ENCODE data around the gene FAM168A. TPM values are rescaled to one million over a fixed set of nuclear protein-coding genes. Genes with fewer than 3 reads are reported as not detected.

FAM168A gene
- total RNA-seq, 2 donors from 2014 or later, result 16.6 to 23.4 TPM

DNA sequence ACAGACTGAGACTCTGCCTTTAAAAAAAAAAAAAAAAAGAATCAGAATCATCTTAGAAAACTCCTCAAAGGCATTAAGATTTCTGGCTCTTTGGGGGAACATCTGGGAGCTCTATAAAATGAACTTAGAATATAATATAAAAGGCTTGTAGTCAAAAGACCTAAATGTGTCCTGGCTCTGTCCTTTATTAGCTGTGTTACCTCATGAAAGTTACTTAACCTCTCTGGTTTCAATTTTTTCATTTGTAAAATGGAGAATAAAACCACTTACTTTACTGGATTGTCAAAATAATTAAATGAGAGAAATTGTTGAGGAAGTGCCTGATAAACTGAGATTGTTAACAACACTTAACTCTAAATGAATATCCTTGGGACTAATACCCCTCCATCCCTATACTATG is 81.8 kb downstream of the FAM168A start:
- no peak for ATAC-seq
- peaks cover 0 to 4% of the 10 kb centered on the region in 2 donors for H3K9me3 Mint-ChIP-seq
- DNase-seq (ENCODE audit: low spot score in 2 of 2), result no peak
- peaks cover 0 to 9% of the 10 kb centered on the region in 2 donors for H3K36me3 Mint-ChIP-seq
- H3K27ac Mint-ChIP-seq, result no peak overlapping the region

DNA sequence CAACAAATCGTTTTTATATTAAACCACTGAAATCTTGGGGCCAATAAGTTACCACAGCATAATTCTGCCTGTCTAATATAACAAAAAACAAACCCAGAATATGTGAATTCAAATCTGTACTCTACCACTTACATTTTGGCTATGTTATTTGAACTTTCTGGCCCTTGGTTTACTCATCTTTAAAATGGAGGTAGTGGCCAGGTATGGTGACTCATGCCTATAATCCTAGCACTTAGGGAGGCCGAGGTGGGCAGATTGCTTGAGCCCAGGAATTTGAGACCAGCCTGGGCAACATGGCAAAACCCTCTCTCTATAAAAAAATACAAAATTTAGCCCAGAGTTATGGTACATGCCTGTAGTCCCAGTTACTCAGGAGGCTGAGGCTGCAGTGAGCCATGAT is 84.2 kb downstream of the FAM168A start:
- no peak for DNase-seq (ENCODE audit: low spot score in 2 of 2)

DNA sequence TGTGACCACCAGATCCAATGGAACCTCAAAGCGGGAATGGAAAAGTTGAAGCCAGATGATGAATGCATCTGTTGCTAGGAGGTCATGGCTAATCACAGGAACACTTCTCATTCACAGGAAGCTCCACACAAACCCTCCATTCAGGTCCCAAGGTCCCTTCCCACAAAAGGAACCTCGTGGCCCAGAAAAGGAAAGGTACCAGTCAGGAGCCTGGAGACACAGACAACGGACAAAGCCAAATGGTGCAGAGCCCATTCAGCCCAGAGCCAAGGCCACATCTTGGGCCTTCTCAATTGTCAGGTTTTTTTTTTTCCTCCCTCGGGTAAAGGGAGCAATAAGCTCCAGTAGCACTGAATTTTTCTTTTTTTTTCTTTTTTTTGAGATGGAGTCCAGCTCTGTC is 87.0 kb downstream of the FAM168A start:
- Mint-ChIP-seq H3K27ac (no peak overlapping the region), H3K36me3 (no peaks in the 10 kb centered on the region), H3K9me3 (peaks cover 0 to 8% of the 10 kb centered on the region in 2 donors)
- ATAC-seq, result no peak
- DNase-seq (ENCODE audit: low spot score in 2 of 2), result no peak

More for the DNA sequence above, 84.2 kb downstream of the FAM168A start:
- peaks cover 0 to under 1% of the 10 kb centered on the region in 2 donors for H3K36me3 Mint-ChIP-seq
- no peak overlapping the region for H3K27ac Mint-ChIP-seq
- ATAC-seq, result no peak
- H3K9me3 Mint-ChIP-seq, result peaks cover 0 to 4% of the 10 kb centered on the region in 2 donors

DNA sequence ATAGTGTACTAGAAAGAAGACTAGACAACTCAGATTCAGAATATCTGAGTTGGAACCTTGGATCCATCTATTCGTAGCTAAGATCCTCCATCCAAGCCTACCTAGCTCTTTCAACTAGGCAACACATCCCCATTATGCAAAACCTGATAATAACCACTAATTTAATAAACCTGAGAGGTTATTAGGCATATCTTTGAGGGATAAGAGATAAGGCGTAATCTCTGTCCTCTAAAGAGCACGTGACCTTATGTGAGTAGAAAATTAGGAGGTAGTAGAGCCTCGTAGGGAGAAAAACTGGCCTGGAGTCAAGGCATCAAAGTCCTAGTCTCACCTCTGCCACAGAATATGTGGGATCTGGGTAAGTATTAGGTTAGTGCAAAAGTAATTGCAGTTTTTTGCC is 87.8 kb downstream of the FAM168A start:
- DNase-seq (ENCODE audit: low spot score in 2 of 2) (no peak), ATAC-seq (no peak)
- H3K27ac Mint-ChIP-seq, result no peak overlapping the region
- H3K36me3 Mint-ChIP-seq, result no peaks in the 10 kb centered on the region
- H3K9me3 Mint-ChIP-seq, result peaks cover 0 to 8% of the 10 kb centered on the region in 2 donors

DNA sequence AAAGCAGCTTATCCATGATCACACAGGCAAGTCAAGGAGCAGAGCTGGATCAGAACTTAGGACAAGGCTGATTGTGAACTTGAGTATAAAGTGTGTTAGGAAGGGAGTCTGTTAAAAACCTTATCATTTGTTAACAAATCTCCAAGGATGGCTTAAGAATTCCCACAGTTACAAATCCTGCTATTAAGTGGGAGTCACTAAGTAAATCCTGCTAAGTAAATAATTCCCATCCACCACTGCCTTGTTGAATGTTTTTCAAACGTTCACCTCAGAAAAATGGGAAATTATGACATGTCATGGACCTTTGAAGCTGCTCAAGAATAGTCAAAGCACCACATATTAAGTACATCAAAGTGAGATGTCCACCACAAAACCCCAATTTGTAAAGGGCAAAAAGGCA is 88.7 kb downstream of the FAM168A start:
- Mint-ChIP-seq H3K36me3 (peaks cover 0 to 7% of the 10 kb centered on the region in 2 donors), H3K9me3 (peaks cover 0 to 8% of the 10 kb centered on the region in 2 donors), H3K27ac (no peak overlapping the region)
- DNase-seq (ENCODE audit: low spot score in 2 of 2) (no peak), ATAC-seq (no peak)

DNA sequence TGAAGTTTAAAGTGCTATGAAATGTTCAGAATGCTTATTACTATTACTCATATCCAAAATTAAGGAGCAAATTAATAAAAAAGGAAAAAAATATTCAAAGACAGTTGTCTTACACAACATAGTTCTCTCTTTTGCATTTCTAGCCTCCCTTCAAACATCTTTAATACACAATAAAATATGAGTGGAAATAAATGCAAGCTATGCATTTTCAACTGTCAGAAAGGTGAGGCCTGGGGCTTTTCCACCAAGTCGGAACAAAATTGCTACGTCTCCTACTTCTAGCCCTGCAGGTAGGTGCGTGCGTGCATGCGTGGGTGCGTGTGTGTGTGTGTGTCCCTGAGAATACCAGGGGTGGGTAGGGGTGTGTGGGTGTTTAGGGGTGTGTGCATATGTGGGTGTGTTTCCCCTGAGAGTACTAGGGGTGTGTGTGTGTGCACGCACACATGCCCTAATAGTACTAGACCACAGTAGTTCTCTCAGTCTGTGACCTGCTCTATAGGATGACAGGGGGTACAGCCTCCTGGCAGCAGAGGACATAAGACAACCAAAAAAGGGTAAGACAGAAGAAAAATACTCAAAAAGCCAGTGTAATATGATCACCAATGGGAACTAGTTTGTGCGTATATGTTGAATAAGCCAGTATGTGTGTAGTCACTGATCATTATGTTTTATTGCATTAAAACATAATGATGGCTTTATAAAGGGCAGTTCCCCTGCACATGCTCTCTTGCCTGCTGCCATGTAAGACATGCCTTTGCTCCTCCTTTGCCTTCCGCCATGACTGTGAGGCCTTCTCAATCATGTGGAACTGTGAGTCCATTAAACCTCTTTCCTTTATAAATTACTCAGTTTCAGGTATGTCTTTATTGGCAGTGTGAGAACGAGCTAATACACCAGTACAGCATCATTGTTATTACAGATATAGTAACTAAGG is 89.4 kb downstream of the FAM168A start:
- peaks cover 0 to 13% of the 10 kb centered on the region in 2 donors for H3K36me3 Mint-ChIP-seq
- no peak overlapping the region for H3K27ac Mint-ChIP-seq
- no peak for DNase-seq (ENCODE audit: low spot score in 2 of 2)

DNA sequence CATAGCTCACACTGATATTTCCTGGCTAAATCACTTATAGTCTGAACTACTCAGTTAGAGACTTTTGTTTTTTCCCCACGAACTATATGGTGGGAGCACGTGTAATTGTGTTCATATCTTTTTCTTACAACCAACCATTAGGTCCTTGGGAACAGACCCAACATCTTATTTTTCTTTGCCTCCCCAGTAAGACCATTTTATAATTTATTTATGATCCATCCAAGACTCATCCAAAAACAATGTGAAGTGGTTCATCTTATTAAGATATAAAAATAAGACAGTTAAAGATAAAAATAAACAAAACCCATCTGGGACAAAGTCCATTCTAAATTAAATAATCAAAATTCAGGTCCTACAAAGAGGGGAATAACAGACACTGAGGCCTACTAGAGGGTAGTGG is 90.8 kb downstream of the FAM168A start:
- Mint-ChIP-seq H3K36me3 (peaks cover 0 to 28% of the 10 kb centered on the region in 2 donors), H3K9me3 (peaks cover 0 to 17% of the 10 kb centered on the region in 2 donors), H3K27ac (no peak overlapping the region)
- ATAC-seq (no peak), DNase-seq (ENCODE audit: low spot score in 2 of 2) (no peak)

More for the DNA sequence above, 89.4 kb downstream of the FAM168A start:
- peaks cover 0 to 11% of the 10 kb centered on the region in 2 donors for H3K9me3 Mint-ChIP-seq
- no peak for ATAC-seq

DNA sequence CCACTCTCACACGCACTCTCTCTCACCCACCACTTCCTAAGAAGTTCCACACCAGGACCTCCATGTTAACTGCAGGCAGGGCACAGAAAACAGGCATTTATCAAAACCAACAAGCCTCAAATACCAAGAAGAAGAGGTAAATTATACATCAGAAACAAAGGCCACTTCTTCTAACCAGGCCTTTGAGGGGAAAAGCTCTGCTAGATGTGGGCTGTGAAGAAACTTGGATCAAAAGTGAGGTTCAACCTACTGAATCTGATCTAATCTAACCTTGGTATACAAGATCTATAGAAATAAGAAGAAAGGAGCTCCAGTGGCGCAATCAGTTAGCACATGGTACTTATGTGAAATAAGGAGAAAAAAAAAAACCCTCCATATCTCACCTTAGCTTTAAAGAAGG is 91.9 kb downstream of the FAM168A start:
- peaks cover 0 to 22% of the 10 kb centered on the region in 2 donors for H3K9me3 Mint-ChIP-seq
- ATAC-seq, result no peak
- no peak for DNase-seq (ENCODE audit: low spot score in 2 of 2)
- peaks cover 0 to 38% of the 10 kb centered on the region in 2 donors for H3K36me3 Mint-ChIP-seq
- H3K27ac Mint-ChIP-seq, result no peak overlapping the region

DNA sequence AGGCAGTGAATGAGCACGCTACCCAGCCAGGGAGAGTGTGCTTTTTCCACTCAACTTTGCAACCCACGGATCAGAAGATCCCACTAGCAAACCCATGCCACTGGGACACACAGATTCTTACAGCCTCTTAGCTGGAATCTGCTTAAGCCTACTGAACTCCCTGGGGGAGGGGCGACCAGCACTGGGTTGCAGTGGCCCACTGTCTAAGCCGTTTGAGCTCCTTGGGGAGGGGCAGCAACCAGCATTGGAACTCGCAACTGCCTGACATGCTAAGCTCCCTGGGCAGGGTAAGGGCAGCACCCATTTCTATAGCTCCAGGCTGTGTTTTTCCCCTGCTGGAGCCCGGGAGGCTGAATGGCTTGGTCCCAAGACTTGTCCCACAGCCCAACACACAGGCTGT is 99.6 kb downstream of the FAM168A start:
- H3K27ac Mint-ChIP-seq, result no peak overlapping the region
- peaks cover 5 to 34% of the 10 kb centered on the region in 2 donors for H3K36me3 Mint-ChIP-seq
- DNase-seq (ENCODE audit: low spot score in 2 of 2) (no peak), ATAC-seq (no peak)
- H3K9me3 Mint-ChIP-seq, result peaks cover 0 to 13% of the 10 kb centered on the region in 2 donors

DNA sequence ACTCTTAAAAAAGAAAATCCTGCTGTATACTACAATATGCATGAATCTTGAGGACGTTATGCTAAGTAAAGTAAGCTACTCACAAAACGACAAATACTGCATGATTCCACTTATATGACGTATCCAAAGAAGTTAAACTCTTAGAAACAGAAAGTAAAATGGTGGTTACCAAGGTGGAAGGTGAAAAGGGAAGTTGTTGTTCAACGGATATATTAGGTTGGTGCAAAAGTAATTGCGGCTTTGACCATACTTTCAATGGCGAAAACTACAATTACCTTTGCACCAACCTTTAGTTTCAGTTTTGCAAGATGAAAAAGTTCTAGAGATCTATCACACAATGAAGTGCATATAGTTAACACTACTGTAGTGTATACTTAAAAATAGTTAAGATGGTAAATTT is 101.8 kb downstream of the FAM168A start:
- DNase-seq (ENCODE audit: low spot score in 2 of 2) (no peak), ATAC-seq (no peak)
- H3K27ac Mint-ChIP-seq, result no peak overlapping the region
- H3K9me3 Mint-ChIP-seq, result peaks cover 0 to 4% of the 10 kb centered on the region in 2 donors
- H3K36me3 Mint-ChIP-seq, result peaks cover 5 to 12% of the 10 kb centered on the region in 2 donors

DNA sequence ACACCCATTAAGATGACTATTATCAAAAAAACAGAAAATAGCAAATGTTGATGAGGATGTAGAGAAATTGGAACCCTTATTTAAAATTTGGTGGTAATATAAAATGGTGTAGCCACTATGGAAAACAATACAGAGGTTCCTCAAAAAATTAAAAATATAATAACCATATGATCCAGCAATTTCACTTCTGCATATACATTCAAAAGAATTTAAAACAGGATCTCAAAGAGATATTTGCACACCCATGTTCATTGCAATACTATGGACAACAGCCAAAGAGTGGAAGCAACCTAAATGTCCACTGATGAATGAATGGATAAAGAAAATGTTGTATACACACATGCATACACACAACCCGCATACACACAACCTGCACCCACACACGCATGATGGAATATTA is 102.2 kb downstream of the FAM168A start:
- Mint-ChIP-seq H3K9me3 (peaks cover 0 to 4% of the 10 kb centered on the region in 2 donors), H3K36me3 (peaks cover 5 to 11% of the 10 kb centered on the region in 2 donors), H3K27ac (no peak overlapping the region)
- DNase-seq (ENCODE audit: low spot score in 2 of 2) (no peak), ATAC-seq (no peak)

DNA sequence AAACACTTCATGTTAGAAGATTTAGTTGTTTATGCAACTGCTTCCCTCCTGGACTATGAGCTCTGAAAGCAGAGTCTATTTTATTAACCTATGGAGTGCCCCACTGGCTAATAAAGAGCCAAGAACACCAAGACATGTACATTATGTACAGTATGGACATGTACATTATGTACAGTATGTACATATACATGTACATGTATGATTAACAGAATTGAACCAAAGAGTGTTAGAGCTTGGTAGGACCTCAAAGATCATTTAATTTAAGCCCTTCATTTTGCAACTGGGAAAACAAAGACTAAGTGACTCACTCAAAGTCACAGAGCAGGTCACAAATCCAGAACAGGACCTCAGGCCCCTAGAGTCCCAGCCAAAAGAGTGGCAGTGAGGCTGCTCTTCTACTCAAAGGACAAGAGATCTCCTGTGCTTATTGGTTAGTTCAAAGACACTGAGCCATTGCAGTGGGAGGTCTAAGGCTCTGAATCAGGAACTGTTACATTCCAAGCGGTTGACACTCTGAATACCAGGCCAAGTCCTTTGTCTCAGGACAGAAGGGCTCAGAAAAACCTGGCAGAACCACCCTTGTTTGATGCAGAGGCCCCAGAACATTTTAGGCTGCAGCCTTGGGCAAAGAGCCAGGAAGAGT is 103.8 kb downstream of the FAM168A start:
- ATAC-seq (no peak), DNase-seq (ENCODE audit: low spot score in 2 of 2) (no peak)
- Mint-ChIP-seq H3K27ac (no peak overlapping the region), H3K9me3 (peaks cover 0 to 4% of the 10 kb centered on the region in 2 donors), H3K36me3 (peaks cover 5 to 11% of the 10 kb centered on the region in 2 donors)

DNA sequence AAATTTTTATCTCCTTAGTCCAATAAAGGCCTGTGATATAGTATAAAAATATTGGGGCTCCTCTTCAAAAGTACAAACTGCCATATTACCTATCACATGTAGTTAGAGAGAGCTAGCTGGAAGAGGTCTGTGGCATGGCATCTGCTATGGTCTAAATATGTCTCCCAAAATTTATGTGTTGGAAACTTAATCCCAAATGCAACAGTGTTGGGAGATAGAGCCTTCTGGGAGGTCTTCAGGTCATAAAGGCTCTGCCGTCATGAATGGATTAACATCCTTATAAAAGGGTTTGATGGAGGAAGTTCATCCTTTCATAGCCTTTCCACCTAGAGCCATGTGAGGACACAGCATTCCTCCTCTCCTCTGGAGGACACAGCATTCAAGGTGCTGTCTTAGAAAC is 116.3 kb downstream of the FAM168A start:
- ATAC-seq, result no peak
- Mint-ChIP-seq H3K27ac (no peak overlapping the region), H3K9me3 (peaks cover 7 to 11% of the 10 kb centered on the region in 2 donors), H3K36me3 (peaks cover 8 to 9% of the 10 kb centered on the region in 2 donors)
- no peak for DNase-seq (ENCODE audit: low spot score in 2 of 2)

DNA sequence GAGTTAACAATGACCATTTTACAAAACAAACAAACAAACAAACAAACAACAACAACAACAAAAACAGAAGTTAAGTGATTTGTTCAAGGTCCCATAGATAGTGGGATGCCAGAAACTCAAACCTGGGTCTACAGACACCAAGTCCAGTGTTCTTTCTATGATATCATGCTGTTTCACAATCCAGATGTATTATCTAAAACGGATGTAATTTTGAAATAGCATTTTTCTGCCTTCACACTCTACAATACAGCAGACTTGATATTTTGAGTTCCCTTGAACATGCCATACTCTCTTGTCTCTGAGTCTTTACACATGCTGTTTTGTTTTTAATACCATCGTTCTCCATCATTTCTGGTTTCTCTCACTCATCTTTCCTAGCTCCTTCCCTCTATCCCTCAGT is 117.2 kb downstream of the FAM168A start:
- DNase-seq (ENCODE audit: low spot score in 2 of 2) (no peak), ATAC-seq (no peak)
- Mint-ChIP-seq H3K36me3 (peaks cover 10 to 11% of the 10 kb centered on the region in 2 donors), H3K9me3 (peaks cover 8 to 13% of the 10 kb centered on the region in 2 donors), H3K27ac (no peak overlapping the region)

DNA sequence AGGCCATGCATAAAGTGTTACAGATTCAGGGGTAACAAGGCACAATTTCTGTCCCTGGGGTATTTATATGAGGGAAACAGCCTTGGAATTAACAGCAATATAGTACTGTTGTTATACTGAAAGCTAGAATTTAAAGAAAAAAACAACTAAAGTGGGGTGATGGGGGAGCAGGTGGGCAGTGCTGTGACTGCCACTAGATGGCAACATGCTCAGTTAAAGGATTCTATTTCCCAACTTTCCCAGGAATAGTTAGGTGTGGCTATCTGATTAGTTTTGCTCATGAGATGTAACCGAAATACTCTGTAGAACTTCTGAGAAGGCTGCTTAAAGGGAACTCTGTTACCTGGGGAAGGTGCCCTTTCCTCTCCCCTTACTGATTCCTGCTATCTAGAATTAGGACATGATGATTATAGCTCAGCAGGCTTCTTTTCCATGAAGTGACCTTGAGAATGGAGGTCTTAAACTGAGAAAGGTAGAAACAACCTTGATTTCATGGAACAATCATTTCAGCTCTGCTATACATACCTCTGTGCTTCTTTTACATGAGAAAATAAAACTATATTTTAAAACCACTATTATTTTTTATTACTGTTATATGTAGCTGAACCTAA is 119.1 kb downstream of the FAM168A start:
- ATAC-seq (no peak), DNase-seq (ENCODE audit: low spot score in 2 of 2) (no peak)
- Mint-ChIP-seq H3K27ac (no peak overlapping the region), H3K9me3 (peaks cover 8 to 13% of the 10 kb centered on the region in 2 donors), H3K36me3 (peaks cover 10 to 11% of the 10 kb centered on the region in 2 donors)

DNA sequence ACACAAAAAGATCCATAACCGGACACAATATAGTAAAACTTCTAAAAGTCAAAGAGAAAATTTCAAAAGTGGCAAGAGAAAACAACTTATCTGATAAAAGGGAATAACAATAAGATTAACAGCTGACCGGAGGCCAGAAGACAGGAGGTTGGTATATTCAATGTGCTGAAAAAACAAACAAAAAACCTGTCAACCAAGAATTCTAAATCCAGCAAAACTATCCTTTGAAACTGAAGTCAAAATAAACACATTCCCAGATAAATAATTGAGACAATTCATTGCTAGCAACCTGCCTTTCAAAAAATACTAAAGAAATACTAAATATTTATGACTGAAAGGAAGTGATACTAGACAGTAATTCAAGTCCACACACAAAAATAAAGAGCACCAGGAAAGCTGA is 120.4 kb downstream of the FAM168A start:
- no peak for DNase-seq (ENCODE audit: low spot score in 2 of 2)
- no peak for ATAC-seq
- Mint-ChIP-seq H3K27ac (no peak overlapping the region), H3K36me3 (peaks cover 10 to 11% of the 10 kb centered on the region in 2 donors), H3K9me3 (peaks cover 8 to 13% of the 10 kb centered on the region in 2 donors)

DNA sequence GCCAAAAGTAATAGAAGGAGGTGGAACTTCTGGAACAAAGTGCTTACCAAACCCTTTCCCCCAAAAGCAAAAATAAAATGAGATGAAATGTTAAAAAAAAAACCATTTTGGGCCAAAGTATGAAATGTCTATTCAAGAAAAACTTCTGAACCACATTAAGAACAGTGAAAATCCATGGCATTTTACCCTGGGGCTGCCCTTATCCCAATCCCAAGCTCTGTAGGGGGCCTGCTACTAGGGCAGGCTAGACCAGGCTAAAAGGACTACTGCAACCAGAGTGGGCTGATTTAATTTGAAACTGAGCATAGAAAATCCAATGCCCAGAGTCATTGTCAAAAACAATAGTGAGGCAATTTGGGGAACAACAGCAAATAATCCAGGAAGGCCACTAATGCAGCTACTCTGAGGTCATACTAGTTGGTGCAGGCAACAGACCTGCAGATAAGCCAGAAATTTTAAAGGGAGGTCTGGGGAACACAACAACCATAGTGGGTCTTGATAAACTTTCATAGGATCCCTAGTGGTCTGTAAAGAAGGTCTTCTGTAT is 122.3 kb downstream of the FAM168A start:
- Mint-ChIP-seq H3K36me3 (peaks cover 10 to 11% of the 10 kb centered on the region in 2 donors), H3K9me3 (peaks cover 8 to 13% of the 10 kb centered on the region in 2 donors), H3K27ac (no peak overlapping the region)
- no peak for DNase-seq (ENCODE audit: low spot score in 2 of 2)
- no peak for ATAC-seq

All from activated naive CD4-positive, alpha-beta T cell treated with anti-CD3 and anti-CD28 coated beads, Interleukin-2, amount 50 U/mL, for 72 hours (primary cell).